ENCODE measurements around the gene NT5M.

Gene NT5M

DNA sequence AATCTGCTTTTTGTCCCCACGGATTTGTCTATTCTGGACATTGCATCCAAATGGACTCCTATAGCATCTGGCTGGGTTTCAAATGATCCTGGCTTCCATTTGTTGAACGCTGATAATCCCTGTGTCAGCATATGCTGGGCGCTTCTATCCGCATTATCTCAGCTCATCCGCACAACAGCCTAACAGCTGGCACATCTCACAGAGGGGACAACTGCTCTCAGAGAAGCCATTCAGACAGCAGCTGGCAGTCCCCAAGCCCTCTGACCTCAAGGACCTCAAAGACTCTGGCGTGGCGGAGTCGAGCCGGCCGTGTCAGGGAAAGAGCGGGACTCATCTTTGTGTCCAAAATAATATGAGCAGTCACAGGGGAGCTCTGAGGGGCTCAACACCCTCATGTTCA, 82.3 kb downstream of the NT5M start:
- H3K9ac ChIP-seq, result no peak overlapping the region

DNA sequence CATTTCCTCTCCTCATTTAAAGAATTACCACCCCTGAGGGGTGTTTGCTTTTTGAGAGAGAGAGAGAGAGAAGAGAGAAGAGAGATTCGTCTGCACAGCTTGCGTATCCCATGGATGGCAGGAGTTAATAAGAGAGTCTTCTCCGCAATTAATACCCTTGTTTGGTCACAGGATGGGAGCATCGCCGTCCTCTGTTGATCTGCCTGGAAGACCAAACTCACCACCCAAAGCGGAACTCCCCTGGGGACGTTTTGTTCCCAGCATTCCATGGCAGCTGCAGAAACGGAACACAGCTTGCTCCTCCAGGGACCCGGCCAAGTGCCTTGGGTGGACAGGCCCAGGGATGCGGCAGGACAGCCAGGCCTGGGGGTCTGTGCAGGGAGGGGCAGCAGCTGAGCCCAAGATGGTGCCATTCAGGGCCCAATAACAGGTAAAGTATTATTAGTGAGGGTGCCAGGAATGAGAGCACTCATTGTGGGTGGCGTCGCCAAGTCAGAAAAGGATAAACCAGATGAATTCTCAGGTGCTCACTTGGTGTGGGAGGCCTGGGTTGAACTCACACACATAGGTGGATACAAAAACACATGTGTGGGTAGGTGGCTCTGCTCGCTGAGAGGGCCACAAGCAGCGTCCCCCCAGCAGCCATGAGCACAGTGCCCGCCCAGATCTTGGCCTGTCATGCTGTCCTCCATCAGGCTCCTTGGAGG, 83.1 kb downstream of the NT5M start:
- Histone ChIP-seq H3K9me3 (ENCODE audit: control insufficient read depth, low read length) (no peaks in the 10 kb centered on the region), H2AFZ (no peak overlapping the region), H3K4me1 (no peaks in the 10 kb centered on the region), H3K27me3 (ENCODE audit: control insufficient read depth, insufficient read depth, low read length) (no peaks in the 10 kb centered on the region), H3K27ac (no peak overlapping the region), H3K9ac (no peak overlapping the region), H3K36me3 (ENCODE audit: control insufficient read depth, insufficient read depth, low read length) (no peaks in the 10 kb centered on the region), H3K4me3 (ENCODE audit: low read depth, low read length) (no peak overlapping the region), H3K4me2 (ENCODE audit: low read length) (no peak overlapping the region), H3K79me2 (no peaks in the 10 kb centered on the region)
- TF ChIP-seq, protein P1, sequence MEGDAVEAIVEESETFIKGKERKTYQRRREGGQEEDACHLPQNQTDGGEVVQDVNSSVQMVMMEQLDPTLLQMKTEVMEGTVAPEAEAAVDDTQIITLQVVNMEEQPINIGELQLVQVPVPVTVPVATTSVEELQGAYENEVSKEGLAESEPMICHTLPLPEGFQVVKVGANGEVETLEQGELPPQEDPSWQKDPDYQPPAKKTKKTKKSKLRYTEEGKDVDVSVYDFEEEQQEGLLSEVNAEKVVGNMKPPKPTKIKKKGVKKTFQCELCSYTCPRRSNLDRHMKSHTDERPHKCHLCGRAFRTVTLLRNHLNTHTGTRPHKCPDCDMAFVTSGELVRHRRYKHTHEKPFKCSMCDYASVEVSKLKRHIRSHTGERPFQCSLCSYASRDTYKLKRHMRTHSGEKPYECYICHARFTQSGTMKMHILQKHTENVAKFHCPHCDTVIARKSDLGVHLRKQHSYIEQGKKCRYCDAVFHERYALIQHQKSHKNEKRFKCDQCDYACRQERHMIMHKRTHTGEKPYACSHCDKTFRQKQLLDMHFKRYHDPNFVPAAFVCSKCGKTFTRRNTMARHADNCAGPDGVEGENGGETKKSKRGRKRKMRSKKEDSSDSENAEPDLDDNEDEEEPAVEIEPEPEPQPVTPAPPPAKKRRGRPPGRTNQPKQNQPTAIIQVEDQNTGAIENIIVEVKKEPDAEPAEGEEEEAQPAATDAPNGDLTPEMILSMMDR (IDR thresholded peaks at IDR 0.05), result no peak

More for the DNA sequence above, 82.3 kb downstream of the NT5M start:
- no peaks in the 10 kb centered on the region for H3K79me2 ChIP-seq
- H2AFZ ChIP-seq, result no peak overlapping the region
- no peaks in the 10 kb centered on the region for H3K27me3 ChIP-seq (ENCODE audit: control insufficient read depth, insufficient read depth, low read length)
- no peak overlapping the region for H3K4me2 ChIP-seq (ENCODE audit: low read length)
- no peaks in the 10 kb centered on the region for H3K9me3 ChIP-seq (ENCODE audit: control insufficient read depth, low read length)
- no peaks in the 10 kb centered on the region for H3K4me1 ChIP-seq
- TF ChIP-seq, protein P1 (IDR thresholded peaks at IDR 0.05), result no peak
- H3K4me3 ChIP-seq (ENCODE audit: low read depth, low read length), result no peak overlapping the region
- no peak overlapping the region for H3K27ac ChIP-seq
- H3K36me3 ChIP-seq (ENCODE audit: control insufficient read depth, insufficient read depth, low read length), result no peaks in the 10 kb centered on the region

DNA sequence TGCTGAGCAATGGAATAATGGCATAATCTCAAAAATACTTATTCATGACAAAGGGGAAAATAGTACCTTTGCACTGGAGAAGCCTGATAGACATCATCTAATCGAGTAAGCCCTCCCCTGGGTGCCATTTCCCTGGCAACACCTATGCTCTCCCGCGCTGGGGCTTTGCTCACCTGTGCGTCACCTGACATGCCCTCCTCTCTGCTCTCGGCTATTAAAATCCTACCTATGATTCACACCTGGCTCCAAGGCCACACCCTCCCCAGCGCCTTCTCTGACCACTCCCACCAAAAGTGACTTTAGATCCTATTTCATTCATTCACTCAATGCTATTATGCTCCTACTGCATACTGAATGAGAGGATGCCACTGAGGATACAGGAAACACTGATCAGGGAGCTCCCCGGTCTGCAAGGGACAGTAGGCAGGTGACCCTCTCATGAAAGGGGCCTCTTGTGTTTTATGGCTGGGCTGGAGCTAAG, 83.9 kb downstream of the NT5M start:
- H3K27ac ChIP-seq, result no peak overlapping the region
- H3K4me1 ChIP-seq, result no peaks in the 10 kb centered on the region
- no peak overlapping the region for H3K4me3 ChIP-seq (ENCODE audit: low read depth, low read length)
- H3K9ac ChIP-seq, result no peak overlapping the region
- no peaks in the 10 kb centered on the region for H3K79me2 ChIP-seq
- H3K27me3 ChIP-seq (ENCODE audit: control insufficient read depth, insufficient read depth, low read length), result no peaks in the 10 kb centered on the region
- no peak overlapping the region for H3K4me2 ChIP-seq (ENCODE audit: low read length)
- H3K9me3 ChIP-seq (ENCODE audit: control insufficient read depth, low read length), result no peaks in the 10 kb centered on the region
- H2AFZ ChIP-seq, result no peak overlapping the region
- no peaks in the 10 kb centered on the region for H3K36me3 ChIP-seq (ENCODE audit: control insufficient read depth, insufficient read depth, low read length)
- TF ChIP-seq, protein P1 (IDR thresholded peaks at IDR 0.05), result no peak

DNA sequence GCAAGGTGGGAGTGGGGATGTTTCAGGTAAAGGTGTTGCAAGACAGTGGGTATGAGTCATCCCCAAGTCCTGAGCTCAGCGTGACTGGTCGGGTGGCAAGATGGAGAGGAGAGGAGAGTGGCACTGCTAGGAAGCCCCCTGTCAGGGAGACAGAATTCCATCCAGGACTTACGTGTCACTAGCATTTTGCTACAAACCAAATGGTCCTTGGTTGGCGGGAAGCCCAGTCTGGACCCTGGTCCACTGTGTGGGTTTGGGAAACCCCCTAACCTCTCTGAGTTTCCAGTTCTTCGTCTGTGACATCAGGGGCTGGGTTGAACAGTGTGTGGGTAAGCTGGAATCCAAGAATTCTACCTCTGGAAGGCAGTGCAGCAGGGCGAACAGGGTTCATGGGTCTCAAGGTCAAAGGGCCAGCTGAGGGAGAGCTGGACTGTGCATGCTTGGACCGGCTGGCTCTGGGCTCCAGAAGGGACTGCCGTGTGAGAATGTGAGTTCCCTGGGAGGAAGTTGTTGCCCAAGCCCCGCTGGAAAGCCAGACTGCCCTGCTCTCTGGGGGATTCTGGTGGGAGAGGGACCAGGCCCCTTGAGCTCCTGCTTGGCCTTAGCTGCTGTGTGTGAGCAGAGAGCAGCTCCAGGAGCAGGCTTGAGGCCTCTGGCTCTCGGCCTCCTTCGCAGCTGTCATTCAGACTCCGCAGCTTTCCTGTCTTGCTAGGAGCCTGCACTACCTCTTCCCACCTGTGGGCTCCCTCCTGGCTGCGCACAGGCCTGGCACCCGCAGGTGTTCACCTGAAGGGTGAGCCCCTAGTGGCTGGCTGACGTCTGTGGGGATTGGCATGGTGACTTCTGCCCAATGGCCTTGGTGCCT, 84.6 kb downstream of the NT5M start:
- H3K9ac ChIP-seq, result no peak overlapping the region
- H3K4me2 ChIP-seq (ENCODE audit: low read length), result no peak overlapping the region
- no peak overlapping the region for H3K4me3 ChIP-seq (ENCODE audit: low read depth, low read length)
- H3K36me3 ChIP-seq (ENCODE audit: control insufficient read depth, insufficient read depth, low read length), result no peaks in the 10 kb centered on the region
- no peaks in the 10 kb centered on the region for H3K79me2 ChIP-seq
- no peak overlapping the region for H2AFZ ChIP-seq
- no peaks in the 10 kb centered on the region for H3K9me3 ChIP-seq (ENCODE audit: control insufficient read depth, low read length)
- H3K27me3 ChIP-seq (ENCODE audit: control insufficient read depth, insufficient read depth, low read length), result no peaks in the 10 kb centered on the region
- H3K4me1 ChIP-seq, result no peaks in the 10 kb centered on the region
- H3K27ac ChIP-seq, result no peak overlapping the region
- TF ChIP-seq, protein P1 (IDR thresholded peaks at IDR 0.05), result peak; percentile 39

Data from parathyroid adenoma (tissue), 2 donors.